Liver (tissue), 3 donors: ENCODE results near the gene BCL2.

Experiments
- RAD21 ChIP-seq, 2 donors: IDR thresholded peaks; 2 replicates each; pipeline ENCODE4 v1.6.1; 2016; ENCODE audit warnings: antibody characterized with exemption in 2 of 2, mild to moderate bottlenecking in 2 of 2
- SP1 ChIP-seq: IDR thresholded peaks from 2 replicates; pipeline ENCODE4 v1.6.1; 2018; ENCODE audit warnings: antibody characterized with exemption, mild to moderate bottlenecking
- TF ChIP-seq, protein P1 (sequence below): fragments of 150-350 bp; IDR thresholded peaks from 2 replicates; pipeline ENCODE4 v1.5.1; 2017; ENCODE audit warnings: improper control_type of control experiment, low read depth, low read length; ENCODE audit not compliant: missing input control
- TF ChIP-seq, protein P2 (sequence below): IDR thresholded peaks from 2 replicates; pipeline ENCODE4 v1.6.1; 2016; ENCODE audit warnings: antibody characterized with exemption, mild to moderate bottlenecking
- TF ChIP-seq, protein P3 (sequence below): IDR thresholded peaks from 2 replicates; pipeline ENCODE4 v1.6.1; 2016; ENCODE audit warnings: antibody characterized with exemption
- TF ChIP-seq, protein P4 (sequence below): IDR thresholded peaks from 2 replicates; pipeline ENCODE4 v1.6.1; 2016; ENCODE audit warnings: antibody characterized with exemption
- donor health status: healthy.
- donor health status: healthy.

DNA sequence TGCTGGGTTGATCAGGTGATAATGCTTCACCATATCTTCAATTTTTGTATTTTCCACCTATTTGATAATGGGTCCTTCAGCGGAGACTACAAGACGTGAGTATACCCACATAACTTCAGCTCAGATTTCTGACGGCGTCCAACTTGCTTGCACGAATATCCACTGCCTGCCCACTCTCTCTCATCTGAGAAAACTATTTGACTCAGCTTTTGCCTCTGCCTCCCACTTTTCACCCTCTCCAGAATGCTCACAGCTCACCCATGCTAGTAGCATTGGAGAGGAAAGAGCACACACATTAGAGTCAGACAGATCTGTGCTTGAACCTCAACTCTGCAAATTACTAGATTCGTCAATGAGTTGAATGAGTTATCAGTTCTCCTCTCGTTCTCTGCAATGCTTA, 166.8 kb downstream of the BCL2 start:
- TF ChIP-seq RAD21 (IDR thresholded peaks at IDR 0.05) (no peak), SP1 (no peak)
- TF ChIP-seq, protein P1, sequence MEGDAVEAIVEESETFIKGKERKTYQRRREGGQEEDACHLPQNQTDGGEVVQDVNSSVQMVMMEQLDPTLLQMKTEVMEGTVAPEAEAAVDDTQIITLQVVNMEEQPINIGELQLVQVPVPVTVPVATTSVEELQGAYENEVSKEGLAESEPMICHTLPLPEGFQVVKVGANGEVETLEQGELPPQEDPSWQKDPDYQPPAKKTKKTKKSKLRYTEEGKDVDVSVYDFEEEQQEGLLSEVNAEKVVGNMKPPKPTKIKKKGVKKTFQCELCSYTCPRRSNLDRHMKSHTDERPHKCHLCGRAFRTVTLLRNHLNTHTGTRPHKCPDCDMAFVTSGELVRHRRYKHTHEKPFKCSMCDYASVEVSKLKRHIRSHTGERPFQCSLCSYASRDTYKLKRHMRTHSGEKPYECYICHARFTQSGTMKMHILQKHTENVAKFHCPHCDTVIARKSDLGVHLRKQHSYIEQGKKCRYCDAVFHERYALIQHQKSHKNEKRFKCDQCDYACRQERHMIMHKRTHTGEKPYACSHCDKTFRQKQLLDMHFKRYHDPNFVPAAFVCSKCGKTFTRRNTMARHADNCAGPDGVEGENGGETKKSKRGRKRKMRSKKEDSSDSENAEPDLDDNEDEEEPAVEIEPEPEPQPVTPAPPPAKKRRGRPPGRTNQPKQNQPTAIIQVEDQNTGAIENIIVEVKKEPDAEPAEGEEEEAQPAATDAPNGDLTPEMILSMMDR, result no peak
- TF ChIP-seq, protein P2, sequence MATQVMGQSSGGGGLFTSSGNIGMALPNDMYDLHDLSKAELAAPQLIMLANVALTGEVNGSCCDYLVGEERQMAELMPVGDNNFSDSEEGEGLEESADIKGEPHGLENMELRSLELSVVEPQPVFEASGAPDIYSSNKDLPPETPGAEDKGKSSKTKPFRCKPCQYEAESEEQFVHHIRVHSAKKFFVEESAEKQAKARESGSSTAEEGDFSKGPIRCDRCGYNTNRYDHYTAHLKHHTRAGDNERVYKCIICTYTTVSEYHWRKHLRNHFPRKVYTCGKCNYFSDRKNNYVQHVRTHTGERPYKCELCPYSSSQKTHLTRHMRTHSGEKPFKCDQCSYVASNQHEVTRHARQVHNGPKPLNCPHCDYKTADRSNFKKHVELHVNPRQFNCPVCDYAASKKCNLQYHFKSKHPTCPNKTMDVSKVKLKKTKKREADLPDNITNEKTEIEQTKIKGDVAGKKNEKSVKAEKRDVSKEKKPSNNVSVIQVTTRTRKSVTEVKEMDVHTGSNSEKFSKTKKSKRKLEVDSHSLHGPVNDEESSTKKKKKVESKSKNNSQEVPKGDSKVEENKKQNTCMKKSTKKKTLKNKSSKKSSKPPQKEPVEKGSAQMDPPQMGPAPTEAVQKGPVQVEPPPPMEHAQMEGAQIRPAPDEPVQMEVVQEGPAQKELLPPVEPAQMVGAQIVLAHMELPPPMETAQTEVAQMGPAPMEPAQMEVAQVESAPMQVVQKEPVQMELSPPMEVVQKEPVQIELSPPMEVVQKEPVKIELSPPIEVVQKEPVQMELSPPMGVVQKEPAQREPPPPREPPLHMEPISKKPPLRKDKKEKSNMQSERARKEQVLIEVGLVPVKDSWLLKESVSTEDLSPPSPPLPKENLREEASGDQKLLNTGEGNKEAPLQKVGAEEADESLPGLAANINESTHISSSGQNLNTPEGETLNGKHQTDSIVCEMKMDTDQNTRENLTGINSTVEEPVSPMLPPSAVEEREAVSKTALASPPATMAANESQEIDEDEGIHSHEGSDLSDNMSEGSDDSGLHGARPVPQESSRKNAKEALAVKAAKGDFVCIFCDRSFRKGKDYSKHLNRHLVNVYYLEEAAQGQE, result no peak
- TF ChIP-seq, protein P3, sequence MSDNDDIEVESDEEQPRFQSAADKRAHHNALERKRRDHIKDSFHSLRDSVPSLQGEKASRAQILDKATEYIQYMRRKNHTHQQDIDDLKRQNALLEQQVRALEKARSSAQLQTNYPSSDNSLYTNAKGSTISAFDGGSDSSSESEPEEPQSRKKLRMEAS, result no peak
- TF ChIP-seq, protein P4, sequence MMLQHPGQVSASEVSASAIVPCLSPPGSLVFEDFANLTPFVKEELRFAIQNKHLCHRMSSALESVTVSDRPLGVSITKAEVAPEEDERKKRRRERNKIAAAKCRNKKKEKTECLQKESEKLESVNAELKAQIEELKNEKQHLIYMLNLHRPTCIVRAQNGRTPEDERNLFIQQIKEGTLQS, result no peak
